GM21390 (cell line): ENCODE measurements around the gene PCDHGB4.
"Not testable (repeated sequence)": the region's sequence is repeated elsewhere in the genome, so short reads cannot be mapped to it uniquely, and the experiment has no call there.

Source experiments
- ATAC-seq: cut with Tn5 transposase; IDR thresholded peaks from one replicate; pipeline ENCODE4 v1.9.1; 2021; ENCODE audit not compliant: unreplicated experiment

PCDHGB4 gene

DNA sequence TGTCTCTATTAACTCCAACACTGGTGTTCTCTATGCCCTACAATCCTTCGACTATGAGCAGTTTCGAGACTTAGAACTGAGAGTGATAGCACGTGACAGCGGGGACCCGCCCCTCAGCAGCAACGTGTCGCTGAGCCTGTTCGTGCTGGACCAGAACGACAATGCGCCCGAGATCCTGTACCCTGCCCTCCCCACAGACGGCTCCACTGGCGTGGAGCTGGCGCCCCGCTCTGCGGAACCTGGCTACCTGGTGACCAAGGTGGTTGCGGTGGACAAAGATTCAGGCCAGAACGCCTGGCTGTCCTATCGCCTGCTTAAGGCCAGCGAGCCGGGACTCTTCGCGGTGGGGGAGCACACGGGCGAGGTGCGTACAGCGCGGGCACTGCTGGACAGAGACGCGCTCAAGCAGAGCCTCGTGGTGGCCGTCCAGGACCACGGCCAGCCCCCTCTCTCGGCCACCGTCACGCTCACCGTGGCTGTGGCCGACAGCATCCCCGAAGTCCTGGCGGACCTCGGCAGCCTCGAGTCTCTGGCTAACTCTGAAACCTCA is 35.3 kb downstream of the PCDHGB4 start:
- ATAC-seq = no peak

DNA sequence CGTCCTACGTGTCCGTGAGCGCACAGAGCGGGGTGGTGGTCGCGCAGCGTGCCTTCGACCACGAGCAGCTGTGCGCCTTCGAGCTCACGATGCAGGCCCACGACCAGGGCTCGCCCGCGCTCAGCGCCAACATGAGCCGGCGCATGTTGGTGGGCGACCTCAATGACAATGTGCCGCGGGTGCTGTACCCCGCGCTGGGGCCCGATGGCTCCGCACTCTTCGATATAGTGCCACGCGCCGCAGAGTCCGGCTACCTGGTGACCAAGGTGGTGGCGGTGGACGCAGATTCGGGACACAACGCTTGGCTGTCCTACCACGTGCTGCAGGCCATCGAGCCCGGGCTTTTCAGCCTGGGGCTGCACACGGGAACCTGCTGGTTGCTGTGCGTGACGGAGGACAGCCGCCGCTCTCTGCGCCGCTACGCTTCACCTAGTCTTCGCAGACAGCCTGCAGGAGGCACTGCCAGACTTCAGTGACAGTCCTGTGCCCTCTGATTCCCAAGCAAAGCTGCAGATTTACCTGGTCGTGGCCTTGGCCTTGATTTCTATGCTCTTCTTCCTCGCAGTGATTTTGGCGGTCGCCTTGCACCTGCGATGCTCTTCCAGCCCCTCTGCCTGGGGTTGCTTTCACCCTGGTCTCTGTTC is 40.4 kb downstream of the PCDHGB4 start:
- no peak for ATAC-seq

DNA sequence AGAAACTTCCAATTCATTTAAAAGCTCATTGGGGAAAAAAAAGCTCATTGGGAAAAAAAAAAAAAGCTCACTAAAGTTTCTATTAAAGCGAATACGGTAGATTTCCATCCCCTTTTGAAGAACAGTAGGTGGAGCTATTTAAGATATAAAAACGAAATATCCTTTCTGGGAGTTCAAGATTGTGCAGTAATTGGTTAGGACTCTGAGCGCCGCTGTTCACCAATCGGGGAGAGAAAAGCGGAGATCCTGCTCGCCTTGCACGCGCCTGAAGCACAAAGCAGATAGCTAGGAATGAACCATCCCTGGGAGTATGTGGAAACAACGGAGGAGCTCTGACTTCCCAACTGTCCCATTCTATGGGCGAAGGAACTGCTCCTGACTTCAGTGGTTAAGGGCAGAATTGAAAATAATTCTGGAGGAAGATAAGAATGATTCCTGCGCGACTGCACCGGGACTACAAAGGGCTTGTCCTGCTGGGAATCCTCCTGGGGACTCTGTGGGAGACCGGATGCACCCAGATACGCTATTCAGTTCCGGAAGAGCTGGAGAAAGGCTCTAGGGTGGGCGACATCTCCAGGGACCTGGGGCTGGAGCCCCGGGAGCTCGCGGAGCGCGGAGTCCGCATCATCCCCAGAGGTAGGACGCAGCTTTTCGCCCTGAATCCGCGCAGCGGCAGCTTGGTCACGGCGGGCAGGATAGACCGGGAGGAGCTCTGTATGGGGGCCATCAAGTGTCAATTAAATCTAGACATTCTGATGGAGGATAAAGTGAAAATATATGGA is 43.0 kb downstream of the PCDHGB4 start, which contains the start of gene PCDHGA12:
TSS of gene PCDHGA12 (plus strand) at position 176 of the 782 bp plus-strand sequence. CDS start at position 429, 253 bp downstream.
- peak; percentile 85 for ATAC-seq

DNA sequence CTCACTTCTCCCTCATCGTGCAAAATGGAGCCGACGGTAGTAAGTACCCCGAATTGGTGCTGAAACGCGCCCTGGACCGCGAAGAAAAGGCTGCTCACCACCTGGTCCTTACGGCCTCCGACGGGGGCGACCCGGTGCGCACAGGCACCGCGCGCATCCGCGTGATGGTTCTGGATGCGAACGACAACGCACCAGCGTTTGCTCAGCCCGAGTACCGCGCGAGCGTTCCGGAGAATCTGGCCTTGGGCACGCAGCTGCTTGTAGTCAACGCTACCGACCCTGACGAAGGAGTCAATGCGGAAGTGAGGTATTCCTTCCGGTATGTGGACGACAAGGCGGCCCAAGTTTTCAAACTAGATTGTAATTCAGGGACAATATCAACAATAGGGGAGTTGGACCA is 43.8 kb downstream of the PCDHGB4 start:
- peak; percentile 25 for ATAC-seq

DNA sequence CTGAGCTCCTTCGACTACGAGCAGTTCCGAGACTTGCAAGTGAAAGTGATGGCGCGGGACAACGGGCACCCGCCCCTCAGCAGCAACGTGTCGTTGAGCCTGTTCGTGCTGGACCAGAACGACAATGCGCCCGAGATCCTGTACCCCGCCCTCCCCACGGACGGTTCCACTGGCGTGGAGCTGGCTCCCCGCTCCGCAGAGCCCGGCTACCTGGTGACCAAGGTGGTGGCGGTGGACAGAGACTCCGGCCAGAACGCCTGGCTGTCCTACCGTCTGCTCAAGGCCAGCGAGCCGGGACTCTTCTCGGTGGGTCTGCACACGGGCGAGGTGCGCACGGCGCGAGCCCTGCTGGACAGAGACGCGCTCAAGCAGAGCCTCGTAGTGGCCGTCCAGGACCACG is 44.8 kb downstream of the PCDHGB4 start:
- ATAC-seq = not testable (repeated sequence)

DNA sequence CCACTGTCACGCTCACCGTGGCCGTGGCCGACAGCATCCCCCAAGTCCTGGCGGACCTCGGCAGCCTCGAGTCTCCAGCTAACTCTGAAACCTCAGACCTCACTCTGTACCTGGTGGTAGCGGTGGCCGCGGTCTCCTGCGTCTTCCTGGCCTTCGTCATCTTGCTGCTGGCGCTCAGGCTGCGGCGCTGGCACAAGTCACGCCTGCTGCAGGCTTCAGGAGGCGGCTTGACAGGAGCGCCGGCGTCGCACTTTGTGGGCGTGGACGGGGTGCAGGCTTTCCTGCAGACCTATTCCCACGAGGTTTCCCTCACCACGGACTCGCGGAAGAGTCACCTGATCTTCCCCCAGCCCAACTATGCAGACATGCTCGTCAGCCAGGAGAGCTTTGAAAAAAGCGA is 45.2 kb downstream of the PCDHGB4 start:
- ATAC-seq = not testable (repeated sequence)

DNA sequence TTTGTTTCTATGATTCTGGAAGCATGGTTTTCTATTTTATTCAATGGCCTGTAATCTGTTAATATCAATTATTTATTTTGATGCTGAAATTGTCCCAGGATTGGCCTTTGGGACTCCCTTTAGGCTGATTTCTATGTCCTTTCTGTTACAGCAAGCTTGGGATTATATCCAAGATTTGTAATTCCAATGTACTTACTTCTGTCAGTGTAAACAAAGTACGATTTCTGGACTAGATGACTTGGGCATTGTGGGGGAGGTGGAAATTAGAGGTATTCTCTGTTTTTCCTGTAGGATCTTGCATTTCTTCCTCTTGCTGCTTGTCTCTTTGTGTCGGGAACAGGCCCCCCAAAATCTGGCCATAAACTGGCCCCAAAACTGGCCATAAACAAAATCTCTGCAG is 46.5 kb downstream of the PCDHGB4 start:
- ATAC-seq = no peak

DNA sequence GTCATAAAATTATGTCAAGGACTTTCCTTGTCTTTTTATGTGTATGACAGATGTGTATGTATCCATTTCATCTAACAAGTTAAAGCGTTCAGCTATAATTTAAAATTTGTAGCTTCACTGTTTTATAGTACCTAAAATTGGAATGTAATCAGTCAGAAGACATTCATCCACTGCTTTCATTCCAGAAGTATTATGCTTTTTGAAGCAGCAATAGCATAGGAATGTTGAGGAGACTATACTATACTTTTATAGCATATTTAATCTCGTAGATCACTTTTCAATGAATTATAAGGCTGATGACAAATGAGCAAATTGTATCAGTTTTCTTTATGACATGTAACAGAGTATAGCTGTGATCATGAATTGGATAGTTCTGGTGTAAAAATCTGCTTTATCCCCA is 49.7 kb downstream of the PCDHGB4 start:
- no peak for ATAC-seq

DNA sequence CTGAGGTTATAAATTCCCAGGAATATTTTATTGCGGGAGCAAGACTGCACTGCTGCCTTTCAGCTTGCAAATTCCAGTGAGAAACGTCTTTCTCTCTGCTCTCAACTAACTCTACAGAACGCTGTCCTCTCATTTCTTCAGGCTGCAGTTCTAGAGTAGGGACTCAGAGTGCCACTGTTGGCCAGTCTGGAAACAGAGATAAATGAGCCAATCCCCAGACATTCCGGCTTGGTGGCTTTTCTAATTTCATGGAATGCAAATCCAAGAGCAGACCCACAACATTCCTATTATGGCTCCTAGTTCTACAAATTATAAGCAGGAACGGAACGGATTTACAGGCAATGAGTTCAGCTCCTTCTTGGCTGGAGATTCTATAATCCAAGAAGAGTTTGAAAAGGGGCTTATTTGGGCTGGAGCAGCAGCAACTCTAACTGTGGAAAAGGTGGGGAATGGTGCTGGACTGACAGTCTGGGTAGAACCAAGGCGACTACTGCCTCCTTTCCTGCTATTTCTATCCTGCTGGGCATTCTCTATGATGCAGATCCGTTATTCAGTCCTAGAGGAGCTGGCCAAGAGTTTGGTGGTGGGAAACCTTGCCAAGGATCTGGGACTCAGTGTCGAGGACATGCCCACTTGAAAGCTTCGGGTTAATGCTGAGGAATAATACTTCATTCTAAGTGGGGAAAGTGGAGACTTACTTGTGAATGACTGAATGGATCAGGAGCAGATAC is 52.1 kb downstream of the PCDHGB4 start:
- ATAC-seq = no peak
